GM12892 (cell line): Measurements from ENCODE around the gene AMHR2.
"Not testable (repeated sequence)": the region's sequence is repeated elsewhere in the genome, so short reads cannot be mapped to it uniquely, and the experiment has no call there.

Experiments used
- DNase-seq: peaks from one replicate; pipeline ENCODE4 v3.0.0; 2011; ENCODE audit not compliant: insufficient read length
- FAIRE-seq: peaks from 2 replicates; lab custom pipeline; 2011; peaks lifted over from hg19 to GRCh38; lab: Jason Lieb, UNC
- POLR2A ChIP-seq: IDR thresholded peaks from 2 replicates; pipeline ENCODE4 v1.6.1; 2011; ENCODE audit warnings: low read depth, low read length, control low read depth
- POLR2AphosphoS5 ChIP-seq: IDR thresholded peaks from 2 replicates; pipeline ENCODE4 v1.6.1; 2011; ENCODE audit warnings: low read depth, low read length, control low read depth
- TAF1 ChIP-seq: IDR thresholded peaks from 2 replicates; pipeline ENCODE4 v1.6.1; 2011; ENCODE audit warnings: low read depth, mild to moderate bottlenecking, control low read depth, low read length, borderline replicate concordance

AMHR2 gene

GRCh38 chr12:53388932-53389331 lies 34.7 kb upstream of the AMHR2 start:
- FAIRE-seq (no peak), DNase-seq (no peak)
- no peak for TF ChIP-seq POLR2AphosphoS5
- TF ChIP-seq TAF1, result no peak
- no peak for TF ChIP-seq POLR2A

GRCh38 chr12:53389702-53390101 lies 34.0 kb upstream of the AMHR2 start:
- DNase-seq, result no peak
- TF ChIP-seq TAF1, result no peak
- no peak for TF ChIP-seq POLR2AphosphoS5
- no peak for TF ChIP-seq POLR2A
- peak; percentile 33 for FAIRE-seq

GRCh38 chr12:53391724-53392123 lies 31.9 kb upstream of the AMHR2 start:
- FAIRE-seq (no peak), DNase-seq (no peak)
- no peak for TF ChIP-seq TAF1
- no peak for TF ChIP-seq POLR2AphosphoS5
- TF ChIP-seq POLR2A, result no peak

- FAIRE-seq (no peak), DNase-seq (no peak)
- TF ChIP-seq POLR2AphosphoS5, result no peak
- TF ChIP-seq TAF1, result no peak
- no peak for TF ChIP-seq POLR2A
Observed at GRCh38 chr12:53399896-53400295, 23.8 kb upstream of the AMHR2 start.

GRCh38 chr12:53402351-53402750 lies 21.3 kb upstream of the AMHR2 start:
- not testable (repeated sequence) for DNase-seq, FAIRE-seq

- TF ChIP-seq POLR2AphosphoS5 (no peak), POLR2A (no peak), TAF1 (no peak)
- DNase-seq (no peak), FAIRE-seq (no peak)
Observed at GRCh38 chr12:53402871-53403270, 20.8 kb upstream of the AMHR2 start.

- TF ChIP-seq TAF1 (no peak), POLR2A (no peak), POLR2AphosphoS5 (no peak)
- DNase-seq (no peak), FAIRE-seq (no peak)
Observed at GRCh38 chr12:53410951-53411350, 12.7 kb upstream of the AMHR2 start.

- no peak for DNase-seq
- FAIRE-seq, result no peak
- TF ChIP-seq TAF1, result no peak
- no peak for TF ChIP-seq POLR2A
- TF ChIP-seq POLR2AphosphoS5, result no peak
Observed at GRCh38 chr12:53413485-53414204, 10.0 kb upstream of the AMHR2 start.

- FAIRE-seq (no peak), DNase-seq (no peak)
- TF ChIP-seq POLR2AphosphoS5 (no peak), POLR2A (no peak), TAF1 (no peak)
Observed at GRCh38 chr12:53414756-53415417, 8.8 kb upstream of the AMHR2 start.

- FAIRE-seq, DNase-seq: not testable (repeated sequence)
Observed at GRCh38 chr12:53415752-53416389, 7.8 kb upstream of the AMHR2 start.

GRCh38 chr12:53417291-53417816 lies 6.3 kb upstream of the AMHR2 start:
- FAIRE-seq, DNase-seq: not testable (repeated sequence)

- FAIRE-seq (no peak), DNase-seq (no peak)
- TF ChIP-seq POLR2A (no peak), TAF1 (no peak), POLR2AphosphoS5 (no peak)
Observed at GRCh38 chr12:53418221-53418620, 5.4 kb upstream of the AMHR2 start.
